Measurements from ENCODE around the gene MTG2. TPM values are rescaled to one million over a fixed set of nuclear protein-coding genes. Genes with fewer than 3 reads are reported as not detected.

Gene MTG2
- total RNA-seq, 1 donor from 2014 or later: 31.5 TPM

GRCh38 chr20:62225026-62225425 lies 42.2 kb downstream of the MTG2 start:
- Histone ChIP-seq H3K79me2 (ENCODE audit: insufficient read depth, low read length) (no peaks in the 10 kb centered on the region), H3K4me3 (ENCODE audit: insufficient read depth, low read depth, low read length) (no peak overlapping the region), H3K9me3 (ENCODE audit: insufficient read depth, low read depth, low read length) (peaks cover 2% of the 10 kb centered on the region), H3K36me3 (ENCODE audit: insufficient read depth, low read length) (no peaks in the 10 kb centered on the region), H3K27me3 (ENCODE audit: insufficient read depth, low read length) (peaks cover 20% of the 10 kb centered on the region), H3K27ac (ENCODE audit: low read depth, low read length) (no peak overlapping the region), H4K20me1 (ENCODE audit: insufficient read depth, low read length) (peaks cover 6% of the 10 kb centered on the region), H3K4me1 (ENCODE audit: insufficient read depth, low read length) (no peaks in the 10 kb centered on the region), H2AFZ (ENCODE audit: low read depth, low read length) (no peak overlapping the region), H3K9ac (ENCODE audit: low read length) (no peak overlapping the region), H3K4me2 (ENCODE audit: low read length) (no peak overlapping the region)
- Mint-ChIP-seq H3K9me3 (ENCODE audit: unreplicated experiment) (peaks cover 2% of the 10 kb centered on the region), H3K27ac (ENCODE audit: unreplicated experiment) (no peak overlapping the region), H3K27me3 (ENCODE audit: low read depth, unreplicated experiment) (peaks cover 58% of the 10 kb centered on the region), H3K36me3 (ENCODE audit: low read depth, unreplicated experiment) (no peaks in the 10 kb centered on the region), H3K4me3 (ENCODE audit: unreplicated experiment) (no peak overlapping the region), H3K4me1 (ENCODE audit: low read depth, unreplicated experiment) (peaks cover 2% of the 10 kb centered on the region)
- FAIRE-seq: no peak
- TF ChIP-seq CTCF (IDR thresholded peaks at IDR 0.05; ENCODE audit: insufficient read depth, low read depth, low read length) (no peak), EZH2 (IDR thresholded peaks at IDR 0.05; ENCODE audit: insufficient read depth, low read length) (no peak)
- DNase-seq (ENCODE audit: low read depth): no peak

GRCh38 chr20:62225820-62226635 lies 43.2 kb downstream of the MTG2 start:
- Histone ChIP-seq H3K79me2 (ENCODE audit: insufficient read depth, low read length) (no peaks in the 10 kb centered on the region), H4K20me1 (ENCODE audit: insufficient read depth, low read length) (no peaks in the 10 kb centered on the region), H2AFZ (ENCODE audit: low read depth, low read length) (no peak overlapping the region), H3K4me1 (ENCODE audit: insufficient read depth, low read length) (no peaks in the 10 kb centered on the region), H3K4me2 (ENCODE audit: low read length) (no peak overlapping the region), H3K27me3 (ENCODE audit: insufficient read depth, low read length) (peaks cover 16% of the 10 kb centered on the region), H3K9ac (ENCODE audit: low read length) (no peak overlapping the region), H3K36me3 (ENCODE audit: insufficient read depth, low read length) (no peaks in the 10 kb centered on the region), H3K4me3 (ENCODE audit: insufficient read depth, low read depth, low read length) (no peak overlapping the region), H3K9me3 (ENCODE audit: insufficient read depth, low read depth, low read length) (peaks cover 2% of the 10 kb centered on the region), H3K27ac (ENCODE audit: low read depth, low read length) (no peak overlapping the region)
- DNase-seq (ENCODE audit: low read depth) (no peak), FAIRE-seq (no peak)
- no peak for TF ChIP-seq EZH2 (IDR thresholded peaks at IDR 0.05; ENCODE audit: insufficient read depth, low read length)
- TF ChIP-seq CTCF (IDR thresholded peaks at IDR 0.05; ENCODE audit: insufficient read depth, low read depth, low read length): no peak
- Mint-ChIP-seq H3K36me3 (ENCODE audit: low read depth, unreplicated experiment) (no peaks in the 10 kb centered on the region), H3K4me3 (ENCODE audit: unreplicated experiment) (no peak overlapping the region), H3K27ac (ENCODE audit: unreplicated experiment) (no peak overlapping the region), H3K9me3 (ENCODE audit: unreplicated experiment) (peaks cover 2% of the 10 kb centered on the region), H3K4me1 (ENCODE audit: low read depth, unreplicated experiment) (peaks cover 1% of the 10 kb centered on the region), H3K27me3 (ENCODE audit: low read depth, unreplicated experiment) (peaks cover 55% of the 10 kb centered on the region)

All from astrocyte (in vitro differentiated cells and primary cell).